Endothelial cell of umbilical vein (primary cell): ENCODE measurements around the gene CLTC. TPM values are rescaled to one million over a fixed set of nuclear protein-coding genes. Genes with fewer than 3 reads are reported as not detected.

ENCODE experiments used
- BruUV-seq: library from RNA; stranded (reverse); fragments of 400-500 nt; replicated peaks from 2 replicates; lab custom pipeline; 2021; lab: Mats Ljungman, UMichigan
- CTCF ChIA-PET: fragments of 300-600, 350-600 bp; sonication (Branson Sonifier 250); formaldehyde crosslinking; loops from one replicate; lab custom pipeline; 2021; ENCODE audit warnings: antibody characterized with exemption, inconsistent platforms; lab: Charles Lee
- POLR2A ChIA-PET: fragments of 300-600, 350-600 bp; sonication (Branson Sonifier 250); formaldehyde crosslinking; loops from one replicate; lab custom pipeline; 2021; ENCODE audit warnings: antibody characterized with exemption, inconsistent platforms; lab: Charles Lee
- DNase-seq: peaks from one replicate; pipeline ENCODE4 v3.0.0-alpha.2; 2011; ENCODE audit warnings: low read depth, low spot score
- FAIRE-seq: peaks from 2 replicates; lab custom pipeline; 2011; peaks lifted over from hg19 to GRCh38; lab: Jason Lieb, UNC
- H2AFZ ChIP-seq: 2 replicates; pipeline ENCODE4 v1.6.0; 2012; ENCODE audit warnings: low read depth, low read length, control low read depth, inconsistent platforms
- H3K27ac ChIP-seq: 2 replicates; pipeline ENCODE4 v1.5.1; 2011; ENCODE audit warnings: low read depth, mild to moderate bottlenecking, control low read depth, low read length, moderate library complexity; ENCODE audit not compliant: insufficient read depth
- H3K27me3 ChIP-seq, 2 experiments: 2 replicates each; pipeline versions ENCODE4 v1.6.0 to v1.6.1; 2011; ENCODE audit warnings: low read length in 2 of 2, mixed read lengths in 1 of 2; ENCODE audit not compliant: control insufficient read depth in 2 of 2, insufficient read depth in 2 of 2
- H3K36me3 ChIP-seq, 2 experiments: 2 replicates in 1 of 2; 3 replicates in 1 of 2; pipeline ENCODE4 v1.5.1; 2011; ENCODE audit warnings: low read length in 2 of 2, mild to moderate bottlenecking in 1 of 2, moderate library complexity in 1 of 2; ENCODE audit not compliant: control insufficient read depth in 2 of 2, insufficient read depth in 2 of 2; ENCODE audit errors: extremely low read depth in 1 of 2
- H3K4me1 ChIP-seq: 3 replicates; pipeline ENCODE4 v1.5.1; 2011; ENCODE audit warnings: mild to moderate bottlenecking, low read length; ENCODE audit not compliant: control insufficient read depth, insufficient read depth; ENCODE audit errors: extremely low read depth
- H3K4me2 ChIP-seq: 2 replicates; pipeline ENCODE4 v1.6.1; 2011; ENCODE audit warnings: low read length, control low read depth, mixed read lengths; ENCODE audit not compliant: insufficient read depth
- H3K4me3 ChIP-seq, 3 experiments: fragments of 200-600 bp in 1 of 3; sonication (generic), shearing (Covaris generic) in 1 of 3; replicated peaks in 1 of 3; 2 replicates each; pipeline ENCODE4 v1.5.1; 2011 to 2016; ENCODE audit warnings: control low read depth in 3 of 3, low read length in 3 of 3, mild to moderate bottlenecking in 2 of 3, inconsistent platforms in 1 of 3, low read depth in 1 of 3, moderate library complexity in 1 of 3; ENCODE audit not compliant: insufficient read depth in 1 of 3
- H3K79me2 ChIP-seq: 2 replicates; pipeline ENCODE4 v1.6.0; 2012; ENCODE audit warnings: low read length, inconsistent platforms; ENCODE audit not compliant: control insufficient read depth, insufficient read depth
- H3K9ac ChIP-seq: replicated peaks from 2 replicates; pipeline ENCODE3; 2011; ENCODE audit warnings: low read length, control low read depth; ENCODE audit not compliant: insufficient read depth; ENCODE audit errors: extremely low read depth
- H3K9me1 ChIP-seq: replicated peaks from 3 replicates; pipeline ENCODE4 v1.6.0; 2011; ENCODE audit warnings: mild to moderate bottlenecking, low read length; ENCODE audit not compliant: control insufficient read depth, insufficient read depth; ENCODE audit errors: extremely low read depth
- H3K9me3 ChIP-seq: replicated peaks from 2 replicates; pipeline ENCODE4 v1.5.1; 2012; ENCODE audit warnings: low read length, inconsistent platforms; ENCODE audit not compliant: control insufficient read depth, insufficient read depth
- H4K20me1 ChIP-seq: replicated peaks from 2 replicates; pipeline ENCODE3; 2011; ENCODE audit warnings: mild to moderate bottlenecking, low read length; ENCODE audit not compliant: control insufficient read depth, insufficient read depth; ENCODE audit errors: extremely low read depth
- CTCF ChIP-seq, 2 donors: IDR thresholded peaks; 1 replicate in 1 of 2; 2 replicates in 1 of 2; pipeline ENCODE4 v1.5.1; 2011; ENCODE audit warnings: low read length in 2 of 2, mild to moderate bottlenecking in 2 of 2, moderate library complexity in 2 of 2, control low read depth in 1 of 2, inconsistent platforms in 1 of 2, low read depth in 1 of 2; ENCODE audit not compliant: insufficient read depth in 1 of 2; ENCODE audit errors: extremely low read depth in 1 of 2
- EZH2 ChIP-seq: IDR thresholded peaks from 2 replicates; pipeline ENCODE4 v1.6.1; 2012; ENCODE audit warnings: borderline replicate concordance, low read depth, mild to moderate bottlenecking, moderate library complexity, low read length, inconsistent platforms; ENCODE audit not compliant: severe bottlenecking
- FOS ChIP-seq: IDR thresholded peaks from 2 replicates; pipeline ENCODE4 v1.6.1; 2011; ENCODE audit warnings: mild to moderate bottlenecking, low read length, moderate library complexity, borderline replicate concordance; ENCODE audit not compliant: insufficient read depth
- GATA2 ChIP-seq: IDR thresholded peaks from 2 replicates; pipeline ENCODE4 v1.7.0; 2011; ENCODE audit warnings: low read depth, mild to moderate bottlenecking, moderate library complexity, mixed read lengths, low read length; ENCODE audit not compliant: insufficient read length, insufficient read depth
- JUN ChIP-seq: IDR thresholded peaks from 2 replicates; pipeline ENCODE4 v1.6.1; 2011; ENCODE audit warnings: borderline replicate concordance, low read depth; ENCODE audit not compliant: insufficient read length, insufficient read depth
- MAX ChIP-seq: IDR thresholded peaks from 2 replicates; pipeline ENCODE4 v1.6.1; 2011; ENCODE audit not compliant: insufficient read depth, insufficient read length
- MYC ChIP-seq: IDR thresholded peaks from one replicate; pipeline ENCODE4 v1.6.1; 2011; ENCODE audit warnings: mild to moderate bottlenecking, low read depth, low read length
- POLR2A ChIP-seq: IDR thresholded peaks from 2 replicates; pipeline ENCODE4 v1.6.1; 2012; ENCODE audit warnings: low read depth, mild to moderate bottlenecking, control low read depth, low read length
- POLR2AphosphoS5 ChIP-seq: IDR thresholded peaks from 2 replicates; pipeline ENCODE4 v1.6.1; 2012; ENCODE audit warnings: low read depth, mild to moderate bottlenecking, control low read depth, low read length, moderate library complexity; ENCODE audit not compliant: insufficient read depth
- dilution Hi-C: fragments of 300-500 bp; cut with MboI; formaldehyde crosslinking; loops from one replicate; pipeline ENCODE4 v1.15.0; 2019; ENCODE audit warnings: low sequenced_read_pairs; ENCODE audit not compliant: extremely low pct_ligation_motif_present
- intact Hi-C: fragments of 100-400 bp; cut with micrococcal nuclease; formaldehyde crosslinking; loops from one replicate; pipeline ENCODE4 v1.10.0; 2022
- polyA plus RNA-seq, 4 experiments: library from polyadenylated mRNA; depleted of rRNA in 3 of 4; stranded (reverse) in 3 of 4; unstranded in 1 of 4; fragments of >200 nt; gene quantifications; 2 replicates each; pipeline versions ENCODE4 v1.2.1 to v1.2.3, GENCODE V29; 2011 to 2012; ENCODE audit warnings: missing spikeins in 1 of 4
- total RNA-seq: library from RNA; stranded (reverse); gene quantifications from 2 replicates; pipeline ENCODE4 v1.2.3, GENCODE V29; 2021

Gene CLTC
- total and polyA plus RNA-seq, 2 donors (not counting 3 experiments of a cell fraction or from before 2014, with no cell fraction given) = 164 to 326 TPM

GRCh38 chr17:59647288-59647687 lies 27.6 kb downstream of the CLTC start:
- dilution Hi-C loops (no loop called here), intact Hi-C loops (no loop called here)
- TF ChIP-seq JUN (no peak), CTCF (IDR thresholded peaks at IDR 0.05; ENCODE audit: extremely low read depth in 1 of 2, insufficient read depth in 1 of 2, low read depth in 1 of 2, low read length in 2 of 2) (no peak), FOS (no peak), GATA2 (no peak), EZH2 (no peak), MAX (no peak), POLR2AphosphoS5 (no peak), POLR2A (no peak), MYC (no peak)
- CTCF ChIA-PET = interaction anchor here (2.0 kb wide), 1 partner anchor 9 kb away, joined by 5 read pairs; no protein-coding TSS in a partner anchor
- BruUV-seq = TSS peak; percentile 13
- peaks cover 8% of the 10 kb centered on the region for H3K4me1 ChIP-seq
- peaks cover 89% of the 10 kb centered on the region for H3K79me2 ChIP-seq
- H3K4me2 ChIP-seq = no peak overlapping the region
- H3K9me3 ChIP-seq = no peaks in the 10 kb centered on the region
- FAIRE-seq = no peak
- POLR2A ChIA-PET = no interaction called here
- H3K9ac ChIP-seq = no peak overlapping the region
- H3K27me3 ChIP-seq = no peaks in the 10 kb centered on the region
- peaks cover 1% of the 10 kb centered on the region for H4K20me1 ChIP-seq
- H3K9me1 ChIP-seq = peaks cover 3% of the 10 kb centered on the region
- no peak for DNase-seq
- peaks cover 9 to 48% of the 10 kb centered on the region in 2 experiments for H3K36me3 ChIP-seq
- no peak overlapping the region for H3K27ac ChIP-seq
- no peak overlapping the region for H3K4me3 ChIP-seq
- no peak overlapping the region for H2AFZ ChIP-seq
